ENCODE measurements around the gene MICALL2. TPM values are rescaled to one million over a fixed set of nuclear protein-coding genes. Genes with fewer than 3 reads are reported as not detected.

MICALL2 gene
- total RNA-seq, 4 donors from 2014 or later: 67.6 to 181 (median 97.0) TPM

GRCh38 chr7:1437155-1437880 lies 22.0 kb downstream of the MICALL2 start:
- Histone ChIP-seq H3K4me3 (no peak overlapping the region), H3K9me3 (no peaks in the 10 kb centered on the region), H3K36me3 (peaks cover 0 to 11% (median 3%) of the 10 kb centered on the region in 4 donors), H3K4me1 (peaks cover 0 to 3% (median 0%) of the 10 kb centered on the region in 4 donors), H3K27me3 (peaks cover under 1% of the 10 kb centered on the region), H3K27ac (no peak overlapping the region)
- TF ChIP-seq POLR2AphosphoS5 (IDR thresholded peaks at IDR 0.05): no peak
- no peak for TF ChIP-seq EP300 (IDR thresholded peaks at IDR 0.05; ENCODE audit: low read depth)
- no peak for TF ChIP-seq CTCF (IDR thresholded peaks at IDR 0.05)
- no peak for TF ChIP-seq POLR2A (IDR thresholded peaks at IDR 0.05)
- in situ Hi-C loops (cut with MboI; ENCODE audit: low pct_ligation_motif_present in 1 of 4, low pct_unique_long_range_greater_than_20kb in 1 of 4, low sequenced_read_pairs in 3 of 4): no loop called here
- 92% methylated on average over 42 of the region's 43 CpGs; no CpG with 5 or more reads in 1 of the 2 donors for WGBS, 2 donors (ENCODE audit: low coverage in 1 of 2)
- DNase-seq: no peak
- intact Hi-C loops (cut with DNase I; ENCODE audit: low total_unique reads): loop anchor here (5.0 kb wide), 1 partner anchor 510 kb away; no protein-coding TSS in a partner anchor

GRCh38 chr7:1436608-1437007 lies 22.7 kb downstream of the MICALL2 start:
- TF ChIP-seq EP300 (IDR thresholded peaks at IDR 0.05; ENCODE audit: low read depth): no peak
- no peak for TF ChIP-seq CTCF (IDR thresholded peaks at IDR 0.05)
- TF ChIP-seq POLR2AphosphoS5 (IDR thresholded peaks at IDR 0.05): no peak
- no peak for TF ChIP-seq POLR2A (IDR thresholded peaks at IDR 0.05)

GRCh38 chr7:1434891-1435670 lies 24.2 kb downstream of the MICALL2 start:
- Histone ChIP-seq H3K4me3 (no peak overlapping the region), H3K9me3 (no peaks in the 10 kb centered on the region), H3K27me3 (peaks cover 22% of the 10 kb centered on the region), H3K36me3 (peaks cover 0 to 8% (median 3%) of the 10 kb centered on the region in 4 donors), H3K27ac (no peak overlapping the region), H3K4me1 (peaks cover 0 to 6% (median 0%) of the 10 kb centered on the region in 4 donors)
- in situ Hi-C loops (cut with MboI; ENCODE audit: low pct_ligation_motif_present in 1 of 4, low pct_unique_long_range_greater_than_20kb in 1 of 4, low sequenced_read_pairs in 3 of 4) (no loop called here), intact Hi-C loops (cut with DNase I; ENCODE audit: low total_unique reads) (loop anchor here (5.0 kb wide), 2 partner anchors 37 to 508 kb away; no protein-coding TSS in a partner anchor)
- WGBS, 2 donors (ENCODE audit: low coverage in 1 of 2): 82% methylated on average over 17 of the region's 22 CpGs; no CpG with 5 or more reads in 1 of the 2 donors
- DNase-seq: no peak
- no peak for TF ChIP-seq EP300 (IDR thresholded peaks at IDR 0.05; ENCODE audit: low read depth)
- no peak for TF ChIP-seq POLR2AphosphoS5 (IDR thresholded peaks at IDR 0.05)
- no peak for TF ChIP-seq CTCF (IDR thresholded peaks at IDR 0.05)
- TF ChIP-seq POLR2A (IDR thresholded peaks at IDR 0.05): no peak

More at GRCh38 chr7:1436608-1437007, 22.7 kb downstream of the MICALL2 start:
- in situ Hi-C loops (cut with MboI; ENCODE audit: low pct_ligation_motif_present in 1 of 4, low pct_unique_long_range_greater_than_20kb in 1 of 4, low sequenced_read_pairs in 3 of 4): no loop called here
- no peak for DNase-seq
- Histone ChIP-seq H3K27me3 (peaks cover 8% of the 10 kb centered on the region), H3K36me3 (peaks cover 0 to 11% (median 3%) of the 10 kb centered on the region in 4 donors), H3K4me1 (peaks cover 0 to 6% (median 0%) of the 10 kb centered on the region in 4 donors), H3K4me3 (no peak overlapping the region), H3K27ac (no peak overlapping the region), H3K9me3 (no peaks in the 10 kb centered on the region)
- intact Hi-C loops (cut with DNase I; ENCODE audit: low total_unique reads): loop anchor here (5.0 kb wide), 1 partner anchor 509 kb away; no protein-coding TSS in a partner anchor
- 88 to 92% methylated on average over 5 to 20 of the region's 20 CpGs for WGBS, 2 donors (ENCODE audit: low coverage in 1 of 2)

- no peak overlapping the region for H3K27ac ChIP-seq
- in situ Hi-C loops (cut with MboI; ENCODE audit: low pct_ligation_motif_present in 1 of 4, low pct_unique_long_range_greater_than_20kb in 1 of 4, low sequenced_read_pairs in 3 of 4): no loop called here
- peaks cover 0 to 7% (median 1%) of the 10 kb centered on the region in 4 donors for H3K36me3 ChIP-seq
- no peaks in the 10 kb centered on the region for H3K9me3 ChIP-seq
- H3K4me1 ChIP-seq: peaks cover 0 to 6% (median 0%) of the 10 kb centered on the region in 4 donors
- no peak overlapping the region for H3K4me3 ChIP-seq
- intact Hi-C loops (cut with DNase I; ENCODE audit: low total_unique reads): loop anchor here (5.0 kb wide), 1 partner anchor 38 kb away; no protein-coding TSS in a partner anchor
- TF ChIP-seq CTCF (IDR thresholded peaks at IDR 0.05) (no peak), POLR2A (IDR thresholded peaks at IDR 0.05) (no peak), EP300 (IDR thresholded peaks at IDR 0.05; ENCODE audit: low read depth) (no peak)
- whole genome bisulfite sequencing, 2 donors (ENCODE audit: low coverage in 1 of 2): 80 to 90% methylated on average over 7 to 19 of the region's 35 CpGs
- peaks cover 30% of the 10 kb centered on the region for H3K27me3 ChIP-seq
- DNase-seq: no peak
Measured at GRCh38 chr7:1434165-1434718, 25.0 kb downstream of the MICALL2 start.
